ENCODE measurements around the gene MRPL37. TPM values are rescaled to one million over a fixed set of nuclear protein-coding genes. Genes with fewer than 3 reads are reported as not detected.

Gene MRPL37
- total RNA-seq, 1 donor from 2014 or later = 50.9 TPM

DNA sequence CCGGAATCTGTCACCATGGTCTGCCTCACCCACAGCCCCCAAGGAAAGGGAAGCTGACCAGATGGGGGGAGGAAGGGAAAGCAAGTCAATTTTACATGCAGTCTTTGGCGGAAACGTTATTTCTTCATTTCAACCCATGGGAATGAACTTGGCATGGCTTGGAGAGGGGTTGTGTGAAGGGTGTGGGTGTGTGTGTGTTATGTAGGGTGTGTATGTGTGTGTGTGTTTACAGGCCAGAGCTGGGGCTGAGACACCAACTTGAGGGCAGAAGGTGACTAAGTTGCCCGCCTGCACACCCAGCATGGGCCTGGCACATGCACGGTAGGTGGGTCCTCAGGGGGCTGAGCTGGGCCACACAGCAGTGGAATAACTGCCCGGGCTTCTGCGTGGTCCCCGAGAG is 65.2 kb downstream of the MRPL37 start:
- DNase-seq (ENCODE audit: low spot score) = no peak

DNA sequence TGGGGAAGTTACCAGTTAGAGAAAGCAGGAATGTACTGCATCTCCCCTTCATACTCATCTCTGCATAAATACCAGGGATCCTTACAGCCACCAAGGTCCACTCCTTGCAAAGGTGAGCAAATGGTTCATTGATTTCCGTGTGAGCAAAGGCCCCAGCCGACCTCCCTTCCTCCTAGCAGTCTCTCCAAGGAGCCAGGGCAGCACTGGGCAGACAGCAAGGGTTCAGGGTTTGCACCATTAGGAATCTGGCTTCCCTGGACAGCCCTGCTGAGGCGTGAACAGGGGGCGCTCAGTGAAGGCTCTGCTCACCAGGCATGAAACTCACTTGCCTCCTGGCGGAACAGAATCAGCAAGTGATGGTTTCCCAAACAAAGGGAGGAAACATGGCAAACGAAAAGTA is 65.7 kb downstream of the MRPL37 start:
- DNase-seq (ENCODE audit: low spot score) = no peak

DNA sequence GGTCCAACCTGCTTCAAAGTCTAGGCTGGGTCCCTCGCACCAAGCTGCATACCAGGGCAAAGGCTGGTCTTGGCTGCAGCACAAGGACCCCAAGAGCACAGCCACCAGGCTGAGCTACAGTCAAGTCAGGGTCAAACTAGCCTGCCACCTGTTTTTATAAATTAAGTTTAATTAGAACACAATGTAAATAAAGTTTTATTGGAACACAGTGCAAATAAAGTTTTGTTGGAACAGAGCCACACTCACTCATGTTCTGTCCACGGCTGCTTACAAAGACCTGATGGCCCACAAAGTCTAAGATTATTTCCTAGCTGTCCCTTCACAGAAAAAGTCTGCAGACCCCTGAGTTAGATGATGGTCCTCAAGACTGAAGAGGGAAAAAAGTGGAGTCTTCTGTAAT is 66.2 kb downstream of the MRPL37 start:
- no peak for DNase-seq (ENCODE audit: low spot score)

DNA sequence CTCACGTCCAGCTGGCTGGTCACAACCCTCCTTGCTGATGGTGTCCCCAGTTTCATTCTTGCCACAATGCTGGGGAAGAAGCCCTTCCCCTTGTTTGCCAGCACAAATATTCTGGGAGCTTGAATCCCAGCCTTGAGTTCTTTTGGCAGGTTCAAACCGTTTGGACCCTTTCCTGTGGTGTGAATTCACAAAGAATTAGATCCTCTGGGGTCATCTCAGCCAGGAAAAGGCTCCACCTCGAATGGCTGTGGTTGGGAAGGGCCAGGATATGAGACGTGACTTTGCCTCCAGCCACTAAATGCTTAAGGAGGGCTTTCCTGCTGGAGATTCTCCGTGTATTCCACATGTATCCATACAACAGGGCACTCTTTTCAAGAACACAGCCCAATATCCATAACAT is 66.9 kb downstream of the MRPL37 start:
- no peak for DNase-seq (ENCODE audit: low spot score)

Other genes starting within 250 kb of the MRPL37 start
- not detected for gene LDLRAD1, start 182.0 kb upstream of the MRPL37 start, total RNA-seq
- gene TMEM59, start 147.0 kb upstream of the MRPL37 start, total RNA-seq = 366 TPM
- gene TCEANC2, start 146.6 kb upstream of the MRPL37 start, total RNA-seq = 6.7 TPM
- gene CDCP2, start 47.2 kb upstream of the MRPL37 start, total RNA-seq = 0.83 TPM
- 6.7 TPM for gene CYB5RL, start 137 bp upstream of the MRPL37 start, total RNA-seq
- 47.3 TPM for gene SSBP3, start 206.2 kb downstream of the MRPL37 start, total RNA-seq